OCI-LY3 (cell line): Measurements from ENCODE around the gene SCML2.
"Not testable (repeated sequence)": the region's sequence is repeated elsewhere in the genome, so short reads cannot be mapped to it uniquely, and the experiment has no call there.

Experiments
- H2AFZ ChIP-seq: fragments of 200-600, 300-600 bp; shearing (Covaris generic); 2 replicates; pipeline ENCODE4 v1.6.0; 2014; ENCODE audit warnings: antibody characterized with exemption, low read depth, low read length
- H3K27ac ChIP-seq: fragments of 200-600, 300-600 bp; sonication (generic); 2 replicates; pipeline ENCODE4 v1.5.1; 2014; ENCODE audit warnings: mild to moderate bottlenecking, low read length, moderate library complexity, mixed read lengths
- H3K27me3 ChIP-seq: fragments of 200-600, 300-600 bp; sonication (generic); 2 replicates; pipeline ENCODE4 v1.6.1; 2014; ENCODE audit warnings: low read depth, low read length, mixed read lengths
- H3K36me3 ChIP-seq: fragments of 200-600, 300-600 bp; sonication (generic); replicated peaks from 2 replicates; pipeline ENCODE3; 2014; ENCODE audit warnings: low read depth, low read length, mixed read lengths
- H3K4me1 ChIP-seq: fragments of 300-600, 200-600 bp; sonication (generic); 2 replicates; pipeline ENCODE4 v1.6.1; 2014; ENCODE audit warnings: low read length, mixed read lengths
- H3K4me2 ChIP-seq: fragments of 200-600, 300-600 bp; sonication (generic); 2 replicates; pipeline ENCODE4 v1.6.1; 2014; ENCODE audit warnings: low read length, mixed read lengths
- H3K4me3 ChIP-seq: fragments of 300-600, 200-600 bp; sonication (generic); 2 replicates; pipeline ENCODE4 v1.5.1; 2014; ENCODE audit warnings: antibody characterized with exemption, mild to moderate bottlenecking, low read length, moderate library complexity
- H3K79me2 ChIP-seq: fragments of 300-600, 200-600 bp; shearing (Covaris generic); 2 replicates; pipeline ENCODE4 v1.6.1; 2014; ENCODE audit warnings: mild to moderate bottlenecking, low read length, mixed read lengths
- H3K9ac ChIP-seq: fragments of 300-600, 200-600 bp; shearing (Covaris generic); 2 replicates; pipeline ENCODE4 v1.6.0; 2014; ENCODE audit warnings: mild to moderate bottlenecking, low read length, moderate library complexity
- H3K9me3 ChIP-seq: fragments of 200-600, 300-600 bp; shearing (Covaris generic); 2 replicates; pipeline ENCODE4 v1.6.1; 2014; ENCODE audit warnings: low read length, mixed read lengths; ENCODE audit not compliant: insufficient read depth
- H4K20me1 ChIP-seq: fragments of 200-600, 300-600 bp; sonication (generic); 2 replicates; pipeline ENCODE4 v1.6.1; 2016; ENCODE audit warnings: low read length, mixed read lengths; ENCODE audit not compliant: insufficient read depth
- EZH2phosphoT487 ChIP-seq: fragments of 200-600 bp; shearing (Covaris generic); IDR thresholded peaks from 2 replicates; pipeline ENCODE4 v1.6.1; 2018; ENCODE audit warnings: antibody characterized with exemption, mixed run types, low read depth
- TF ChIP-seq, protein P1 (sequence below): fragments of 200-600, 300-600 bp; sonication (generic); IDR thresholded peaks from 2 replicates; pipeline ENCODE4 v1.5.1; 2014; ENCODE audit warnings: antibody characterized with exemption, low read length, low read depth

Gene SCML2

GRCh38 chrX:18389966-18390365 lies 35.5 kb upstream of the SCML2 start:
- no peak overlapping the region for H3K4me2 ChIP-seq
- no peaks in the 10 kb centered on the region for H3K36me3 ChIP-seq
- no peak overlapping the region for H3K9ac ChIP-seq
- H2AFZ ChIP-seq, result no peak overlapping the region
- TF ChIP-seq EZH2phosphoT487, result no peak
- TF ChIP-seq, protein P1, sequence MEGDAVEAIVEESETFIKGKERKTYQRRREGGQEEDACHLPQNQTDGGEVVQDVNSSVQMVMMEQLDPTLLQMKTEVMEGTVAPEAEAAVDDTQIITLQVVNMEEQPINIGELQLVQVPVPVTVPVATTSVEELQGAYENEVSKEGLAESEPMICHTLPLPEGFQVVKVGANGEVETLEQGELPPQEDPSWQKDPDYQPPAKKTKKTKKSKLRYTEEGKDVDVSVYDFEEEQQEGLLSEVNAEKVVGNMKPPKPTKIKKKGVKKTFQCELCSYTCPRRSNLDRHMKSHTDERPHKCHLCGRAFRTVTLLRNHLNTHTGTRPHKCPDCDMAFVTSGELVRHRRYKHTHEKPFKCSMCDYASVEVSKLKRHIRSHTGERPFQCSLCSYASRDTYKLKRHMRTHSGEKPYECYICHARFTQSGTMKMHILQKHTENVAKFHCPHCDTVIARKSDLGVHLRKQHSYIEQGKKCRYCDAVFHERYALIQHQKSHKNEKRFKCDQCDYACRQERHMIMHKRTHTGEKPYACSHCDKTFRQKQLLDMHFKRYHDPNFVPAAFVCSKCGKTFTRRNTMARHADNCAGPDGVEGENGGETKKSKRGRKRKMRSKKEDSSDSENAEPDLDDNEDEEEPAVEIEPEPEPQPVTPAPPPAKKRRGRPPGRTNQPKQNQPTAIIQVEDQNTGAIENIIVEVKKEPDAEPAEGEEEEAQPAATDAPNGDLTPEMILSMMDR, result peak; percentile 24
- no peaks in the 10 kb centered on the region for H3K9me3 ChIP-seq
- H3K4me1 ChIP-seq, result no peaks in the 10 kb centered on the region
- H3K4me3 ChIP-seq, result no peak overlapping the region
- no peaks in the 10 kb centered on the region for H4K20me1 ChIP-seq
- no peaks in the 10 kb centered on the region for H3K27me3 ChIP-seq
- H3K27ac ChIP-seq, result no peak overlapping the region
- no peaks in the 10 kb centered on the region for H3K79me2 ChIP-seq

DNA sequence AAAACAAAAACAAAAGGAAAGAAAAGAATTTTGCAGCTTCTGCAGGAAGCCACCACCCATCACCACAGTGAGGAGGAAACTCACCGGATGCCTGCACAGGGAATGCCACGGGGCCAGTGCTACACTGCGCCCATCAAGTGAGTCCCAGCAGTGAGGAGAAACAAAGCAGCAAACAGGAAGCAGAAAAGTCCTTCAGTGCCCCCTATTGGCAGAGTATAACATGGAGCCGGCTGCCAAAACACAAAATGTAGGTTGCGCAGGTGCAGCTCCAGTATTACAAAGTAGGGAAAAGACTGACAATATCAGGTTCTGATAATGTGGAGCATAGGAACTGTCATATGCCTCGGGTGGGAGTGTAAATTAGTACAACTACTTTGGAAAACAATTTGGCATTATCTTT lies 23.3 kb upstream of the SCML2 start:
- no peaks in the 10 kb centered on the region for H4K20me1 ChIP-seq
- H3K4me3 ChIP-seq, result no peak overlapping the region
- H3K27ac ChIP-seq, result no peak overlapping the region
- no peaks in the 10 kb centered on the region for H3K9me3 ChIP-seq
- no peak for TF ChIP-seq EZH2phosphoT487
- TF ChIP-seq, protein P1, result peak; percentile 61
- H3K27me3 ChIP-seq, result no peaks in the 10 kb centered on the region; the same call in 1 of the 2 replicates
- H3K9ac ChIP-seq, result no peak overlapping the region
- no peaks in the 10 kb centered on the region for H3K36me3 ChIP-seq
- no peak overlapping the region; the same call in 1 of the 2 replicates for H2AFZ ChIP-seq
- H3K79me2 ChIP-seq, result no peaks in the 10 kb centered on the region
- H3K4me2 ChIP-seq, result peak overlapping the region; percentile 18; the same call in 1 of the 2 replicates
- no peaks in the 10 kb centered on the region for H3K4me1 ChIP-seq

GRCh38 chrX:18375131-18375805 lies 20.8 kb upstream of the SCML2 start:
- H4K20me1 ChIP-seq, H3K79me2 ChIP-seq, H3K27me3 ChIP-seq, H3K36me3 ChIP-seq, H3K4me2 ChIP-seq, H3K9me3 ChIP-seq, H3K4me1 ChIP-seq, H3K4me3 ChIP-seq, H3K9ac ChIP-seq, H3K27ac ChIP-seq, H2AFZ ChIP-seq: not testable (repeated sequence)

DNA sequence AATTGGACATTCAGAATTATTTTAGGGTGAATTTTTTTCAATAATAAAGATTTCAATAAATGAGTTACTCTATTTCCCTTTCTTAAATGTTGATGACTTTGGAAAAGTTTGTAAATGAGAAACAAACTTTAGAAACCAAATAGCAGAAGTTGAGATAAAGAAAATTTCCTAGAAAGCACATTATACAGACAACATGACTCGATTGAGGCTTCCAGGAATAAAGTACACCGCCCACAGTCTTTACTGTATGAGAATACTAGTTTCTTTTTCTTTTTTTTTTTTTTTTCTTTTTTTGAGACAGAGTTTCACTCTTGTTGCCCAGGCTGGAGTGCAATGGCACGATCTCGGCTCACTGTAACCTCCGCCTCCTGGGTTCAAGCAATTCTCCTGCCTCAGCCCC lies 14.6 kb upstream of the SCML2 start:
- not testable (repeated sequence) for H3K27me3 ChIP-seq, H2AFZ ChIP-seq, H4K20me1 ChIP-seq, H3K36me3 ChIP-seq, H3K4me2 ChIP-seq, H3K79me2 ChIP-seq, H3K4me3 ChIP-seq, H3K4me1 ChIP-seq, H3K27ac ChIP-seq, H3K9ac ChIP-seq, H3K9me3 ChIP-seq

DNA sequence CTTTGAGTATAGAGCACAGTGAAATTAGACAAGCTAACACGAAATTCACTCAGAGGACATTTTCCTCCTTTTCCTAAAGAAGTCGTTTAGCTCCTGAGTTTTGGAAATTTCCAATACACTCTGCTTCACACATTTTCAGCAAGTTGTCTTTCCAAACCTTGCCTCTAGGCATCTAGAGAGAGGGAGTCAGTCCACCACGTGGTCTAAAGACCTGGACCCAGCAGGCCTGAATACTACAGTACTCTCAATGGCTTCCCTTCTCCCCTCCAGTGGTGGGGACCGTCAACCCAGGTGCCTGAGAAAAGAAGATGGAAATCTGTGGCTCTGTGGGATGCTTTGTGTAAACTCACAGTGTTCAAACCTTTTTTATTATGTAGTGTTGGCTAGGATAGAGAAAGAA lies 13.9 kb upstream of the SCML2 start:
- Histone ChIP-seq H3K4me1 (no peaks in the 10 kb centered on the region), H3K27me3 (no peaks in the 10 kb centered on the region), H3K79me2 (no peaks in the 10 kb centered on the region), H3K27ac (no peak overlapping the region), H3K4me2 (no peak overlapping the region), H3K4me3 (no peak overlapping the region), H4K20me1 (no peaks in the 10 kb centered on the region), H3K36me3 (no peaks in the 10 kb centered on the region), H3K9ac (no peak overlapping the region), H3K9me3 (no peaks in the 10 kb centered on the region), H2AFZ (no peak overlapping the region)
- no peak for TF ChIP-seq EZH2phosphoT487
- TF ChIP-seq, protein P1, result no peak
